Neural cell (in vitro differentiated cells): ENCODE results near the gene KDM1A. TPM values are rescaled to one million over a fixed set of nuclear protein-coding genes. Genes with fewer than 3 reads are reported as not detected.

Experiments used
- H2AFZ ChIP-seq: fragments of 200-600, 300-800 bp; sonication (generic), shearing (Covaris generic); 2 replicates; pipeline ENCODE4 v1.6.0; 2014; ENCODE audit warnings: low read depth, mild to moderate bottlenecking, antibody characterized with exemption, low read length, moderate library complexity
- H3F3A ChIP-seq: fragments of 200-600 bp; shearing (Covaris generic); 2 replicates; pipeline ENCODE4 v1.6.1; 2016; ENCODE audit warnings: mild to moderate bottlenecking, moderate library complexity, mixed read lengths, antibody characterized with exemption, low read length; ENCODE audit not compliant: insufficient read depth, poor library complexity, severe bottlenecking
- H3K27ac ChIP-seq: fragments of 200-600, 300-800 bp; sonication (generic), shearing (Covaris generic); 2 replicates; pipeline ENCODE4 v1.5.1; 2014; ENCODE audit warnings: mild to moderate bottlenecking, low read length, moderate library complexity
- H3K27me3 ChIP-seq: fragments of 300-800, 200-600 bp; sonication (generic), shearing (Covaris generic); 2 replicates; pipeline ENCODE4 v1.6.0; 2014; ENCODE audit warnings: mild to moderate bottlenecking, low read depth, low read length, moderate library complexity; ENCODE audit not compliant: insufficient read depth
- H3K36me3 ChIP-seq: fragments of 300-800, 200-600 bp; sonication (generic), shearing (Covaris generic); 2 replicates; pipeline ENCODE4 v1.5.1; 2014; ENCODE audit warnings: mild to moderate bottlenecking, antibody characterized with exemption, low read length, moderate library complexity; ENCODE audit not compliant: insufficient read depth
- H3K4me2 ChIP-seq: fragments of 300-800, 200-600 bp; sonication (generic), shearing (Covaris generic); 2 replicates; pipeline ENCODE4 v1.6.0; 2014; ENCODE audit warnings: mild to moderate bottlenecking, low read length
- H3K4me3 ChIP-seq: fragments of 300-800, 200-600 bp; sonication (generic), shearing (Covaris generic); 2 replicates; pipeline ENCODE4 v1.5.1; 2014; ENCODE audit warnings: mild to moderate bottlenecking, low read length, moderate library complexity
- H3K79me2 ChIP-seq: fragments of 200-600 bp; shearing (Covaris generic); replicated peaks from 2 replicates; pipeline ENCODE4 v1.6.0; 2014; ENCODE audit warnings: mild to moderate bottlenecking, low read length, moderate library complexity; ENCODE audit not compliant: insufficient read depth
- H3K9ac ChIP-seq: fragments of 300-800, 200-600 bp; sonication (generic), shearing (Covaris generic); 2 replicates; pipeline ENCODE4 v1.6.1; 2016; ENCODE audit warnings: mild to moderate bottlenecking, low read length, mixed read lengths
- H3K9me2 ChIP-seq: fragments of 200-600 bp; shearing (Covaris generic); 2 replicates; pipeline ENCODE4 v1.6.1; 2016; ENCODE audit warnings: mild to moderate bottlenecking, low read length, mixed read lengths; ENCODE audit not compliant: insufficient read depth
- H3K9me3 ChIP-seq: fragments of 200-600, 300-800 bp; sonication (generic), shearing (Covaris generic); 2 replicates; pipeline ENCODE4 v1.6.1; 2016; ENCODE audit warnings: mild to moderate bottlenecking, mixed run types, low read length, moderate library complexity, mixed read lengths
- H4K20me1 ChIP-seq: fragments of 200-600 bp; shearing (Covaris generic); 2 replicates; pipeline ENCODE4 v1.6.1; 2016; ENCODE audit warnings: mild to moderate bottlenecking, mixed run types; ENCODE audit not compliant: insufficient read depth
- EP300 ChIP-seq: fragments of 450-650 bp; conservative IDR thresholded peaks from 2 replicates; pipeline ENCODE4 v1.6.1; 2014; ENCODE audit warnings: antibody characterized with exemption, mild to moderate bottlenecking, moderate library complexity; ENCODE audit not compliant: poor library complexity, severe bottlenecking
- EZH2 ChIP-seq: fragments of 200-600, 300-800 bp; shearing (Covaris generic), sonication (generic); IDR thresholded peaks from 2 replicates; pipeline ENCODE4 v1.6.1; 2014; ENCODE audit warnings: antibody characterized with exemption, low read length, borderline replicate concordance, mild to moderate bottlenecking; ENCODE audit not compliant: insufficient read depth, poor library complexity, severe bottlenecking
- MXI1 ChIP-seq: fragments of 450-650 bp; conservative IDR thresholded peaks from 2 replicates; pipeline ENCODE4 v1.6.1; 2014; ENCODE audit warnings: antibody characterized with exemption, mild to moderate bottlenecking; ENCODE audit not compliant: poor library complexity, severe bottlenecking
- POLR2AphosphoS5 ChIP-seq: IDR thresholded peaks from 2 replicates; pipeline ENCODE4 v1.6.1; 2012
- RAD21 ChIP-seq: fragments of 450-650 bp; conservative IDR thresholded peaks from 2 replicates; pipeline ENCODE4 v1.6.1; 2014; ENCODE audit warnings: antibody characterized with exemption, mild to moderate bottlenecking, moderate library complexity
- SMC3 ChIP-seq: fragments of 450-650 bp; conservative IDR thresholded peaks from 2 replicates; pipeline ENCODE4 v1.6.1; 2014; ENCODE audit warnings: antibody characterized with exemption, mild to moderate bottlenecking, moderate library complexity; ENCODE audit not compliant: poor library complexity
- TAF1 ChIP-seq: IDR thresholded peaks from 2 replicates; pipeline ENCODE4 v1.6.1; 2012; ENCODE audit warnings: low read depth
- polyA plus RNA-seq: library from polyadenylated mRNA; depleted of rRNA; stranded (reverse); fragments of >200 nt; gene quantifications from 2 replicates; pipeline ENCODE4 v1.2.3, GENCODE V29; 2014
- TF ChIP-seq, protein P1 (sequence below): IDR thresholded peaks from 2 replicates; pipeline ENCODE4 v1.6.1; 2012; ENCODE audit warnings: borderline replicate concordance
- TF ChIP-seq, protein P2 (sequence below): fragments of 450-650 bp; IDR thresholded peaks from 2 replicates; pipeline ENCODE4 v1.5.1; 2014; ENCODE audit warnings: antibody characterized with exemption, mild to moderate bottlenecking, moderate library complexity; ENCODE audit not compliant: poor library complexity, severe bottlenecking

The KDM1A gene
- polyA plus RNA-seq, 1 donor from 2014 or later, result 276 TPM

DNA sequence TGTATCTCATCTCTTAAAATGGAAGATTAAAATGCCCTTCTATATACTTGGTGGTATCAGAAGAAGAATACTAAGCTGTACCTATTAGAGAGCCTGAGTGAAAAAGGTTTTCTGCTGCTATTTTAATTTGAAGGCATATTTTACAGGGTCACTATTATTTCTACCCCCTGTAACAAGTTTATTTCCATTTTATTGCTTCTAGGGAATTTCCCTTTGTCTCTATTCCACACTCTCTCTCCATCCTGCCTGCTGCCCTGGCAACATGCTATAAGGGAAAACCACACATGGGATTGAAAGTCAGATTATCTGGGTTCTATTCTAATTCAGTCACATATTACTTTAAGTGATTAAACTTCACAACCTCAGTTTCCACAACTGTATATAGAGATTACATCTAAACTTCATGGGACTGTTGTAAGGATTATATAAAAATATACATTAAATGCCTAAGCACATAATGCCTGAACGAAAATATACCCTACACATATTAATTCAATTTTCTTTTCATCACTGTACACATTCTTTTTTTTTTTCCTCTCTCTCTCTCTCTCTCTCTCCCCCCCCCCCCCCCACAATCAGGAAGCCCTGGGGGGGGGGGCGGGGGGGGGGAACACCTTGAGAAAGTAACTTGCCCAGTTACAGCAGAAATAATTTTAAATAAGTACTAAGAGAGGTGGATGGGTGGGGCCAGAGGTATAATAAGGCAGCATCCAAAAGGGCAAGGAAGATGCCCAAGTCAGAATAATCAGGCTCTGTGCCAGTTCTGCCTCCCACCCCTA, 97.8 kb downstream of the KDM1A start:
- H3K9me2 ChIP-seq, result no peaks in the 10 kb centered on the region

DNA sequence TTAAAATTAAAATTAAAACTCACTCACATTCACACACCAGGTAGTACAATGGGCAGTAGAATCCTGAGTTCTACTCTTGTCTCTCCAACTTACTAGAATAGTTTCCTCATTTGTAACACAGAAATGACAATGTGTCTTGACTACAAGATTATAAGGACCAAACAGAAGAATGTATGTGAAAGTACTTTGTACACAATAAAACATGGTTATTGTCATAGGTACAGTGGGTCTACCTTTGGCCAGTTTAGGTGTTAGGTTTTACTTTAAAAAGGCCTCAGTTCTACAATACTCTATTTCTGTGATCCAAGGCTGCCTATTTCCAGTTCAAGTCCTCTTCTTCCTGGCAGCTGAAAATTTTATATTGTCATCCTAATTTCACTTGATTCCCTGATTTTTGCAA, 99.1 kb downstream of the KDM1A start:
- no peak for TF ChIP-seq EZH2
- TF ChIP-seq MXI1, result no peak
- no peak for TF ChIP-seq POLR2AphosphoS5
- no peak for TF ChIP-seq RAD21
- TF ChIP-seq TAF1, result no peak
- no peak for TF ChIP-seq EP300
- TF ChIP-seq, protein P1, sequence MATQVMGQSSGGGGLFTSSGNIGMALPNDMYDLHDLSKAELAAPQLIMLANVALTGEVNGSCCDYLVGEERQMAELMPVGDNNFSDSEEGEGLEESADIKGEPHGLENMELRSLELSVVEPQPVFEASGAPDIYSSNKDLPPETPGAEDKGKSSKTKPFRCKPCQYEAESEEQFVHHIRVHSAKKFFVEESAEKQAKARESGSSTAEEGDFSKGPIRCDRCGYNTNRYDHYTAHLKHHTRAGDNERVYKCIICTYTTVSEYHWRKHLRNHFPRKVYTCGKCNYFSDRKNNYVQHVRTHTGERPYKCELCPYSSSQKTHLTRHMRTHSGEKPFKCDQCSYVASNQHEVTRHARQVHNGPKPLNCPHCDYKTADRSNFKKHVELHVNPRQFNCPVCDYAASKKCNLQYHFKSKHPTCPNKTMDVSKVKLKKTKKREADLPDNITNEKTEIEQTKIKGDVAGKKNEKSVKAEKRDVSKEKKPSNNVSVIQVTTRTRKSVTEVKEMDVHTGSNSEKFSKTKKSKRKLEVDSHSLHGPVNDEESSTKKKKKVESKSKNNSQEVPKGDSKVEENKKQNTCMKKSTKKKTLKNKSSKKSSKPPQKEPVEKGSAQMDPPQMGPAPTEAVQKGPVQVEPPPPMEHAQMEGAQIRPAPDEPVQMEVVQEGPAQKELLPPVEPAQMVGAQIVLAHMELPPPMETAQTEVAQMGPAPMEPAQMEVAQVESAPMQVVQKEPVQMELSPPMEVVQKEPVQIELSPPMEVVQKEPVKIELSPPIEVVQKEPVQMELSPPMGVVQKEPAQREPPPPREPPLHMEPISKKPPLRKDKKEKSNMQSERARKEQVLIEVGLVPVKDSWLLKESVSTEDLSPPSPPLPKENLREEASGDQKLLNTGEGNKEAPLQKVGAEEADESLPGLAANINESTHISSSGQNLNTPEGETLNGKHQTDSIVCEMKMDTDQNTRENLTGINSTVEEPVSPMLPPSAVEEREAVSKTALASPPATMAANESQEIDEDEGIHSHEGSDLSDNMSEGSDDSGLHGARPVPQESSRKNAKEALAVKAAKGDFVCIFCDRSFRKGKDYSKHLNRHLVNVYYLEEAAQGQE, result no peak
- no peaks in the 10 kb centered on the region for H3F3A ChIP-seq
- no peaks in the 10 kb centered on the region for H4K20me1 ChIP-seq
- no peaks in the 10 kb centered on the region for H3K27me3 ChIP-seq
- H3K4me2 ChIP-seq, result no peak overlapping the region
- H3K4me3 ChIP-seq, result no peak overlapping the region
- peaks cover 11% of the 10 kb centered on the region for H3K79me2 ChIP-seq
- no peak overlapping the region for H2AFZ ChIP-seq
- H3K9me3 ChIP-seq, result no peaks in the 10 kb centered on the region
- no peaks in the 10 kb centered on the region for H3K36me3 ChIP-seq
- no peak overlapping the region for H3K27ac ChIP-seq
- H3K9ac ChIP-seq, result no peak overlapping the region
- H3K9me2 ChIP-seq, result no peaks in the 10 kb centered on the region

More for the DNA sequence above, 97.8 kb downstream of the KDM1A start:
- H3K4me3 ChIP-seq, result no peak overlapping the region
- H3K27ac ChIP-seq, result no peak overlapping the region
- H3K36me3 ChIP-seq, result no peaks in the 10 kb centered on the region
- H3K27me3 ChIP-seq, result no peaks in the 10 kb centered on the region
- peaks cover 11% of the 10 kb centered on the region for H3K79me2 ChIP-seq
- H3K4me2 ChIP-seq, result no peak overlapping the region
- no peaks in the 10 kb centered on the region for H3K9me3 ChIP-seq
- TF ChIP-seq, protein P1, result no peak
- TF ChIP-seq SMC3, result no peak
- TF ChIP-seq, protein P2, sequence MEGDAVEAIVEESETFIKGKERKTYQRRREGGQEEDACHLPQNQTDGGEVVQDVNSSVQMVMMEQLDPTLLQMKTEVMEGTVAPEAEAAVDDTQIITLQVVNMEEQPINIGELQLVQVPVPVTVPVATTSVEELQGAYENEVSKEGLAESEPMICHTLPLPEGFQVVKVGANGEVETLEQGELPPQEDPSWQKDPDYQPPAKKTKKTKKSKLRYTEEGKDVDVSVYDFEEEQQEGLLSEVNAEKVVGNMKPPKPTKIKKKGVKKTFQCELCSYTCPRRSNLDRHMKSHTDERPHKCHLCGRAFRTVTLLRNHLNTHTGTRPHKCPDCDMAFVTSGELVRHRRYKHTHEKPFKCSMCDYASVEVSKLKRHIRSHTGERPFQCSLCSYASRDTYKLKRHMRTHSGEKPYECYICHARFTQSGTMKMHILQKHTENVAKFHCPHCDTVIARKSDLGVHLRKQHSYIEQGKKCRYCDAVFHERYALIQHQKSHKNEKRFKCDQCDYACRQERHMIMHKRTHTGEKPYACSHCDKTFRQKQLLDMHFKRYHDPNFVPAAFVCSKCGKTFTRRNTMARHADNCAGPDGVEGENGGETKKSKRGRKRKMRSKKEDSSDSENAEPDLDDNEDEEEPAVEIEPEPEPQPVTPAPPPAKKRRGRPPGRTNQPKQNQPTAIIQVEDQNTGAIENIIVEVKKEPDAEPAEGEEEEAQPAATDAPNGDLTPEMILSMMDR, result no peak
- TF ChIP-seq MXI1, result no peak
- no peak for TF ChIP-seq EP300
- TF ChIP-seq TAF1, result no peak
- TF ChIP-seq EZH2, result no peak
- TF ChIP-seq POLR2AphosphoS5, result no peak
- TF ChIP-seq RAD21, result no peak
- H3K9ac ChIP-seq, result no peak overlapping the region
- H3F3A ChIP-seq, result no peaks in the 10 kb centered on the region
- no peak overlapping the region for H2AFZ ChIP-seq
- no peaks in the 10 kb centered on the region for H4K20me1 ChIP-seq
